T-helper 17 cell (primary cell): ENCODE results near the gene ZIM2. TPM values are rescaled to one million over a fixed set of nuclear protein-coding genes. Genes with fewer than 3 reads are reported as not detected.
"Not testable (repeated sequence)": the region's sequence is repeated elsewhere in the genome, so short reads cannot be mapped to it uniquely, and the experiment has no call there.

Experiments
- ATAC-seq: fragments of 150-1000 bp; cut with Tn5 transposase; 2 replicates; pipeline ENCODE4 v1.10.0; 2021; ENCODE audit warnings: mild to moderate bottlenecking, moderate library complexity
- DNase-seq, 3 donors: peaks; one replicate each; pipeline versions ENCODE4 v3.0.0 to v3.0.0-alpha.2; 2020 to 2021
- H3K9me3 ChIP-seq: one replicate; pipeline ENCODE4 v1.7.0; 2013; ENCODE audit warnings: low read length, mild to moderate bottlenecking; ENCODE audit not compliant: control insufficient read depth, poor library complexity, severe bottlenecking
- H3K27ac Mint-ChIP-seq: one replicate; pipeline ENCODE4 v1.8.0; 2022; ENCODE audit warnings: mild to moderate bottlenecking, moderate library complexity, mixed read lengths
- H3K27me3 Mint-ChIP-seq: one replicate; pipeline ENCODE4 v1.8.0; 2022; ENCODE audit warnings: mixed read lengths
- H3K36me3 Mint-ChIP-seq: one replicate; pipeline ENCODE4 v1.8.0; 2022; ENCODE audit warnings: low read depth, mixed read lengths
- H3K4me1 Mint-ChIP-seq: one replicate; pipeline ENCODE4 v1.8.0; 2022; ENCODE audit warnings: mild to moderate bottlenecking, mixed read lengths
- H3K4me3 Mint-ChIP-seq: one replicate; pipeline ENCODE4 v1.8.0; 2022; ENCODE audit warnings: mild to moderate bottlenecking, moderate library complexity, mixed read lengths
- total RNA-seq, 4 donors: library from RNA in 2 of 4; stranded (reverse) in 2 of 4; gene quantifications; one replicate each; pipeline ENCODE4 v1.2.3 and lab custom pipeline; 2022 to 2026

Gene ZIM2
- total RNA-seq, 2 donors from 2014 or later: not detected

- Mint-ChIP-seq H3K27me3 (no peaks in the 10 kb centered on the region), H3K4me3 (no peak overlapping the region), H3K36me3 (no peaks in the 10 kb centered on the region), H3K4me1 (no peaks in the 10 kb centered on the region), H3K27ac (no peak overlapping the region)
- no peak for ATAC-seq
- no peaks in the 10 kb centered on the region for H3K9me3 ChIP-seq
- DNase-seq: no peak
These were observed 22.2 kb upstream of the ZIM2 start for GRCh38 chr19:56862741-56863140.

DNA sequence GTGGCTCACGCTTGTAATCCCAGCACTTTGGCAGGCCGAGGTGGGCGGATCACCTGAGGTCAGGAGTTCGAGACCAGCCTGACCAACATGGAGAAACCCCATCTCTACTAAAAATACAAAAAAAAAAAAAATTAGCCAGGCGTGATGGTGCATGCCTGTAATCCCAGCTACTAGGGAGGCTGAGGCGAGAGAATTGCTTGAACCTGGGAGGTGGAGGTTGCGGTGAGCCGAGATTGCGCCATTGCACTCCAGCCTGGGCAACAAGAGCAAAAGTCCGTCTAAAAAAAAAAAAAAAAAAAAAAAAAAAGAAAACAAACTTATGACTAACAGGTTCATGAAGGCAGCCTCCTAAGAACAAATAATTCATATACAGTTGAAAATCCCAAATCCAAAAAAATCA is 19.9 kb upstream of the ZIM2 start:
- H3K9me3 ChIP-seq, H3K27ac Mint-ChIP-seq, H3K4me1 Mint-ChIP-seq, H3K36me3 Mint-ChIP-seq, H3K27me3 Mint-ChIP-seq, DNase-seq, H3K4me3 Mint-ChIP-seq, ATAC-seq: not testable (repeated sequence)

DNA sequence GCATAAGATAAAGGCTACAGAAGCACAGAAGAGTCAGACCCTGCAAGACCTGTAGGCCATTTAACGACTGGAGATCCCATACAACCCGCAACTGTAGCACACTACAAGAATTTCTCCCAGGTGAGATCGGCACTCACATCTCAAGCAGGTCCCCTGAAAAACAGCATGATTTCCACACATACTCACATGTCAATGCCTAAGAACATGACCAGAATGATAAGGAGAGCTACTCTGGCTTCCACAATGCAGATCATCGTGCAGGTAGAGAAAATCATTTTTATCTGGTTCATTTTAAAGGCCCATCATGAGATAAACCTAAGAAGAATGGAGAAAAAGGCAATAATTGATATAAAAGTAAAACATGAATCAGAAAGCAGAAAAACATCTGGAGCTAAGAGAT is 17.5 kb upstream of the ZIM2 start:
- ATAC-seq (no peak), DNase-seq (no peak)
- no peak overlapping the region for H3K4me3 Mint-ChIP-seq
- H3K4me1 Mint-ChIP-seq: no peaks in the 10 kb centered on the region
- no peaks in the 10 kb centered on the region for H3K27me3 Mint-ChIP-seq
- H3K36me3 Mint-ChIP-seq: no peaks in the 10 kb centered on the region
- H3K27ac Mint-ChIP-seq: no peak overlapping the region
- H3K9me3 ChIP-seq: peaks cover 3% of the 10 kb centered on the region

DNA sequence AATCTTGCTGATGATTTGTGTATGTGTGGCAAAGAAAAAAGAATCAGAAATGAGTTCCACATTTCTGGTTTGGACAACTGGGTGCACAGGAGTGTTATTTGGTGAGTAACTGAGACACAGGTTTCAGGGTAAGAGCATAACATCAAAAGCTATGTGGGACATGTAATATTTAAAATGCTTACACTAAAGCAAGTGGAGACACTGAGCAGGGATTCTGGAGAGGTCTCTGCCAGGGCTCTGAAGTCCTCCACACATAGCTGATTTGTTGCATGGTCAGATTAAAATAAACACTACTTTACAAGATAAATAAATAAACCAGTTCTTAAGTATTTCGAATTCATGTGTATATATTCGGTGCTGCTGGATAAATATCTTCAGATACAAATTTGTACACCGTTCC is 16.3 kb upstream of the ZIM2 start:
- no peak for ATAC-seq
- peaks cover 3% of the 10 kb centered on the region for H3K9me3 ChIP-seq
- H3K36me3 Mint-ChIP-seq: no peaks in the 10 kb centered on the region
- H3K27me3 Mint-ChIP-seq: no peaks in the 10 kb centered on the region
- DNase-seq: no peak
- no peaks in the 10 kb centered on the region for H3K4me1 Mint-ChIP-seq
- H3K4me3 Mint-ChIP-seq: no peak overlapping the region
- no peak overlapping the region for H3K27ac Mint-ChIP-seq

- H3K27ac Mint-ChIP-seq, H3K9me3 ChIP-seq, H3K36me3 Mint-ChIP-seq, H3K27me3 Mint-ChIP-seq, H3K4me3 Mint-ChIP-seq, H3K4me1 Mint-ChIP-seq, ATAC-seq, DNase-seq: not testable (repeated sequence)
These were observed 11.8 kb upstream of the ZIM2 start for GRCh38 chr19:56852361-56852760.

- ATAC-seq (no peak), DNase-seq (no peak)
- Mint-ChIP-seq H3K4me3 (no peak overlapping the region), H3K27me3 (no peaks in the 10 kb centered on the region), H3K27ac (no peak overlapping the region), H3K4me1 (no peaks in the 10 kb centered on the region), H3K36me3 (no peaks in the 10 kb centered on the region)
- no peaks in the 10 kb centered on the region for H3K9me3 ChIP-seq
These were observed 7.6 kb upstream of the ZIM2 start for GRCh38 chr19:56848166-56848565.

DNA sequence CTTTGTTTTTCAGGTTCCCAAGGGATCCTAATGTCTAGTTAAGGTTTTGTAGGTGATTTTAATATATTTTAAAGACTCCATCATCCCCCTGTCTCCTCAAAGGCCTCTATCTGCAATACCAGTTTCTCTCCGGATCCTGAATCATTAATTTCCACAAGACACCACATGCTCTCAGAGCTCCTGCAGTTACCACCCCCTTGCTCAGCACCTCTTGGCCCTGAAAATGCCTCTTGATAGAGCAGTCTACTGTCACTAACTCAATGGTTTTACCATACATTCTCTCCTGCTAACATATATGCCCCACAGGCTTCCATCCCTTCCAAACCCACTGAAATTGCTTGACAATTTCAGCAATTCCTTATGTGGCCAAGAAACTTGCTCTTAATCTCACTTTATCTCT is 1.9 kb upstream of the ZIM2 start:
- H3K9me3 ChIP-seq: no peaks in the 10 kb centered on the region
- no peak overlapping the region for H3K4me3 Mint-ChIP-seq
- ATAC-seq: no peak
- DNase-seq: no peak
- no peaks in the 10 kb centered on the region for H3K36me3 Mint-ChIP-seq
- H3K4me1 Mint-ChIP-seq: no peaks in the 10 kb centered on the region
- peaks cover 4% of the 10 kb centered on the region for H3K27me3 Mint-ChIP-seq
- no peak overlapping the region for H3K27ac Mint-ChIP-seq

DNA sequence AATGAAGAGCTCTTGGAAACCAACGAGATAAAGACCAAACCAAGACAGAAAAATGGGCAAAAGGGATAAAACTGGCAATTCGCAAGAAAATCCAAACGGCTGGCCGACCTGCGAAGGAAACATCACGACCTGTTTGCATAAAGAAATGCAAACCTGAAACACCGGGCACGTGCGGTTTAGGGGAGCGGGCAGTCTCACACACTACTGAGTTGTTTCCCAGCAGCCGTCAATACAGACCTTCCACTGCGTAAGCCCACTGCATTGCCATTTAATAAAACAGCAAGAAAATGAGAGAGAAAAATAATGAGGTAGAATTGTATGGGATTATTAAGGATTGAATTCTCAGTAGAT is 642 bp upstream of the ZIM2 start:
- H3K4me3 Mint-ChIP-seq: no peak overlapping the region
- no peak overlapping the region for H3K27ac Mint-ChIP-seq
- no peaks in the 10 kb centered on the region for H3K9me3 ChIP-seq
- no peaks in the 10 kb centered on the region for H3K4me1 Mint-ChIP-seq
- peaks cover 4% of the 10 kb centered on the region for H3K27me3 Mint-ChIP-seq
- no peaks in the 10 kb centered on the region for H3K36me3 Mint-ChIP-seq
- DNase-seq (no peak), ATAC-seq (no peak)

DNA sequence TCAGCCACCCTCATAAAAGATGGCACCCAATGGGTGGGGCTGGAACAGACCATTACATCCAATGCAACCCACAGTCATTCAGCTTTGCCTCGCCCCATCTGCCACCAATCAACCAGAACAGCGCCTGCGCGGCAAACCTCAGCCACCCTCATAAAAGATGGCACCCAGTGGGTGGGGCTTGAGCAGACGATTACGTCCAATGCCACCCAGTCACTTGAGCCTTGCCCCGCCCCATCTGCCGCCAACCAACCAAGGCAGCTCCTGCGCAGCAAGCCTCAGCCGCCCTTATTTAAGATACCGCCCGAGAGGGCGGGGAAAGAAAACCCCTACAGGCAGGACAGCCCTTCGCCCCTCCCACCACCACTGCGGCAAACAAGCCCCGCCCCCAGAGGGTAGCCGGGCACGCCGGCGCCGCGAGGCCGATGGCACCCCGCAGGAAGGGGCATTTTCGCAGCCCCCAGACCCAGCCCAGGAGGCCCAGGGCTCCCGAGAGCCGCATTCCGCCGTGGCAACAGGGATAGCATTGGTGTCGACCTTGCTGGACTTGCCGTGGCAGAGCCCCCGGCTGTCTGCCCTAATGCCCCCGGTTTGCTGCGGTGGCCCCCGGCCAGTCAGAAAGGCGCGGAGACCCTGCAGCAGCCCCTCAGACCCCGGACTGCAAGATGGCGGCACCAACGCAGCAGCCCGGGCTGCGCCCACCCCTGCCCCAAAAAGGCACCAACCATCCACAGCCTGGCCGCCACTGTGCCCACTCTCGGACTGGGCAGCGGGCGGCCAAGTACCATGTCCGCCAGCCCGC is 675 bp downstream of the ZIM2 start:
- H3K4me1 Mint-ChIP-seq: no peaks in the 10 kb centered on the region
- DNase-seq: no peak
- peaks cover 4% of the 10 kb centered on the region for H3K27me3 Mint-ChIP-seq
- no peaks in the 10 kb centered on the region for H3K36me3 Mint-ChIP-seq
- H3K27ac Mint-ChIP-seq: no peak overlapping the region
- no peak overlapping the region for H3K4me3 Mint-ChIP-seq
- H3K9me3 ChIP-seq: peaks cover 6% of the 10 kb centered on the region
- ATAC-seq: peak; percentile 37

- Mint-ChIP-seq H3K27me3 (peaks cover 4% of the 10 kb centered on the region), H3K4me1 (no peaks in the 10 kb centered on the region), H3K4me3 (no peak overlapping the region), H3K36me3 (no peaks in the 10 kb centered on the region), H3K27ac (no peak overlapping the region)
- peak; percentile 55 for ATAC-seq
- DNase-seq: peak in 1 of 3 donors; percentile 21
- peaks cover 6% of the 10 kb centered on the region for H3K9me3 ChIP-seq
These were observed 1.4 kb downstream of the ZIM2 start for GRCh38 chr19:56838909-56839651.

GRCh38 chr19:56838024-56838908 is 2.3 kb downstream of the ZIM2 start:
- H3K27ac Mint-ChIP-seq: no peak overlapping the region
- peaks cover 6% of the 10 kb centered on the region for H3K9me3 ChIP-seq
- H3K4me1 Mint-ChIP-seq: no peaks in the 10 kb centered on the region
- DNase-seq: no peak
- peaks cover 4% of the 10 kb centered on the region for H3K27me3 Mint-ChIP-seq
- ATAC-seq: no peak
- H3K4me3 Mint-ChIP-seq: no peak overlapping the region
- H3K36me3 Mint-ChIP-seq: no peaks in the 10 kb centered on the region

GRCh38 chr19:56837492-56838023 is 3.0 kb downstream of the ZIM2 start:
- peaks cover 6% of the 10 kb centered on the region for H3K9me3 ChIP-seq
- Mint-ChIP-seq H3K4me1 (no peaks in the 10 kb centered on the region), H3K36me3 (no peaks in the 10 kb centered on the region), H3K27ac (no peak overlapping the region), H3K4me3 (no peak overlapping the region), H3K27me3 (peaks cover 4% of the 10 kb centered on the region)
- DNase-seq (no peak), ATAC-seq (no peak)

DNA sequence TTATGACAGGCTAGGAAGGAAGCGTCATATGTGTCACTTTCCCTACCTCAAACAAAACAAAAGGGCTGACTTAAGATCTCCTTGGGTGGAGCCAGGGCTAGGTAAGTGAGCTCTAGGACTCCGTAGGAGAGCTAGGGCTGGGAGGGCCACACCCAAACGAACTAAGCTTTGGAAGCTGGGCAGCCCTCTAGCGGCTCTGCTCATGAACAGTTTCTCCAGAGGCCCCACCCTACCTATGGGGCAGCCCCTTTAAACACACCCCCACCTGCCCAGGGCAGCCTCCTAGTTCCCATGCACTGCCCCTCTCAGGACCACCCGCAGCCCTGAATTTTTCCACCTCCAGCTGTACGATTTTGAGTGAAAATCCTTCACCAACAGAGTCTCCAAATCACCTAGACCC is 3.5 kb downstream of the ZIM2 start:
- Mint-ChIP-seq H3K4me1 (no peaks in the 10 kb centered on the region), H3K27me3 (peaks cover 4% of the 10 kb centered on the region), H3K27ac (no peak overlapping the region), H3K36me3 (no peaks in the 10 kb centered on the region), H3K4me3 (no peak overlapping the region)
- H3K9me3 ChIP-seq: peaks cover 6% of the 10 kb centered on the region
- DNase-seq (no peak), ATAC-seq (no peak)
